Esophagus muscularis mucosa (tissue), 4 donors: Measurements from ENCODE around the gene PNPLA1.

ENCODE experiments used
- CTCF ChIP-seq, 3 experiments: fragments of 200-600 bp in 2 of 3; fragments of 450-650 bp in 1 of 3; sonication (generic) in 2 of 3; IDR thresholded peaks; one replicate each; pipeline ENCODE4 v1.5.1; 2017 to 2019; ENCODE audit warnings: antibody characterized with exemption in 3 of 3, mild to moderate bottlenecking in 2 of 3, moderate library complexity in 1 of 3
- EP300 ChIP-seq: sonication (generic); formaldehyde crosslinking; IDR thresholded peaks from one replicate; pipeline ENCODE4 v1.6.1; 2017; ENCODE audit warnings: antibody characterized with exemption
- POLR2A ChIP-seq: fragments of 450-650 bp; IDR thresholded peaks from one replicate; pipeline ENCODE4 v1.6.1; 2017; ENCODE audit warnings: antibody characterized with exemption, moderate library complexity, mild to moderate bottlenecking, low read depth

- TF ChIP-seq CTCF (IDR thresholded peaks at IDR 0.05) = no peak
- no peak for TF ChIP-seq POLR2A
- no peak for TF ChIP-seq EP300
Measured at GRCh38 chr6:36263390-36264000, 6.4 kb upstream of the PNPLA1 start.
